MM.1S (cell line): ENCODE data around the gene SOX13.

Experiments used
- DNase-seq: peaks from one replicate; pipeline ENCODE4 v3.0.0-alpha.2; 2015
- H2AFZ ChIP-seq: fragments of 300-600 bp; sonication (generic); 2 replicates; pipeline ENCODE4 v1.6.0; 2016; ENCODE audit warnings: antibody characterized with exemption, low read length
- H3F3A ChIP-seq: fragments of 300-600 bp; sonication (generic); 2 replicates; pipeline ENCODE4 v1.6.1; 2016; ENCODE audit warnings: mild to moderate bottlenecking, antibody characterized with exemption, low read length, moderate library complexity, mixed read lengths; ENCODE audit not compliant: insufficient read depth
- H3K27ac ChIP-seq: fragments of 300-600 bp; sonication (generic); 2 replicates; pipeline ENCODE4 v1.5.1; 2016; ENCODE audit warnings: mild to moderate bottlenecking, low read length
- H3K27me3 ChIP-seq: fragments of 300-600 bp; sonication (generic); replicated peaks from 2 replicates; pipeline ENCODE4 v1.6.0; 2016; ENCODE audit warnings: low read length; ENCODE audit not compliant: insufficient read depth
- H3K36me3 ChIP-seq: fragments of 300-600 bp; sonication (generic); replicated peaks from 2 replicates; pipeline ENCODE4 v1.6.1; 2016; ENCODE audit warnings: mild to moderate bottlenecking, low read length, mixed read lengths; ENCODE audit not compliant: insufficient read depth
- H3K4me1 ChIP-seq: fragments of 300-600 bp; sonication (generic); 2 replicates; pipeline ENCODE4 v1.6.1; 2016; ENCODE audit warnings: low read length, mixed read lengths
- H3K4me2 ChIP-seq: fragments of 300-600 bp; sonication (generic); 2 replicates; pipeline ENCODE4 v1.6.0; 2016; ENCODE audit warnings: low read depth, low read length
- H3K4me3 ChIP-seq: fragments of 300-600 bp; sonication (generic); 2 replicates; pipeline ENCODE4 v1.5.1; 2016; ENCODE audit warnings: low read length, mixed read lengths
- H3K79me2 ChIP-seq: fragments of 300-600 bp; sonication (generic); 2 replicates; pipeline ENCODE4 v1.6.1; 2016; ENCODE audit warnings: mixed run types, low read length, mixed read lengths
- H3K9ac ChIP-seq: fragments of 300-600 bp; sonication (generic); 2 replicates; pipeline ENCODE4 v1.6.1; 2016; ENCODE audit warnings: low read length, mixed read lengths
- H3K9me2 ChIP-seq: fragments of 300-600 bp; sonication (generic); replicated peaks from 2 replicates; pipeline ENCODE4 v1.6.1; 2016; ENCODE audit warnings: mild to moderate bottlenecking, low read length, mixed read lengths; ENCODE audit not compliant: insufficient read depth
- H3K9me3 ChIP-seq: fragments of 300-600 bp; sonication (generic); replicated peaks from 2 replicates; pipeline ENCODE4 v1.6.1; 2016; ENCODE audit warnings: mild to moderate bottlenecking, low read length, mixed read lengths; ENCODE audit not compliant: insufficient read depth
- H4K20me1 ChIP-seq: fragments of 300-600 bp; sonication (generic); 2 replicates; pipeline ENCODE4 v1.6.1; 2016; ENCODE audit warnings: mild to moderate bottlenecking, low read length, moderate library complexity, mixed read lengths; ENCODE audit not compliant: insufficient read depth
- EZH2 ChIP-seq: fragments of 300-600 bp; sonication (generic); optimal IDR thresholded peaks from 2 replicates; pipeline ENCODE3; 2017; ENCODE audit warnings: low read depth, mild to moderate bottlenecking, antibody characterized with exemption, low read length, mixed read lengths
- EZH2phosphoT487 ChIP-seq: fragments of 300-600 bp; sonication (generic); IDR thresholded peaks from 2 replicates; pipeline ENCODE4 v1.6.1; 2018; ENCODE audit warnings: antibody characterized with exemption, low read length
- TF ChIP-seq, protein P1 (sequence below): fragments of 300-600 bp; sonication (generic); IDR thresholded peaks from 2 replicates; pipeline ENCODE4 v1.5.1; 2016; ENCODE audit warnings: antibody characterized with exemption, low read length, mixed read lengths

The SOX13 gene

GRCh38 chr1:204105131-204105515 lies 32.2 kb downstream of the SOX13 start:
- Histone ChIP-seq H4K20me1 (no peaks in the 10 kb centered on the region), H3K4me3 (no peak overlapping the region), H3K27ac (no peak overlapping the region), H3K9me2 (no peaks in the 10 kb centered on the region), H2AFZ (no peak overlapping the region), H3K9me3 (no peaks in the 10 kb centered on the region), H3F3A (no peaks in the 10 kb centered on the region), H3K9ac (no peak overlapping the region), H3K4me2 (no peak overlapping the region), H3K79me2 (no peaks in the 10 kb centered on the region), H3K36me3 (no peaks in the 10 kb centered on the region), H3K27me3 (no peaks in the 10 kb centered on the region), H3K4me1 (peaks cover 9% of the 10 kb centered on the region; the same call in 1 of the 2 replicates)
- DNase-seq: no peak
- TF ChIP-seq EZH2 (no peak), EZH2phosphoT487 (no peak)
- TF ChIP-seq, protein P1, sequence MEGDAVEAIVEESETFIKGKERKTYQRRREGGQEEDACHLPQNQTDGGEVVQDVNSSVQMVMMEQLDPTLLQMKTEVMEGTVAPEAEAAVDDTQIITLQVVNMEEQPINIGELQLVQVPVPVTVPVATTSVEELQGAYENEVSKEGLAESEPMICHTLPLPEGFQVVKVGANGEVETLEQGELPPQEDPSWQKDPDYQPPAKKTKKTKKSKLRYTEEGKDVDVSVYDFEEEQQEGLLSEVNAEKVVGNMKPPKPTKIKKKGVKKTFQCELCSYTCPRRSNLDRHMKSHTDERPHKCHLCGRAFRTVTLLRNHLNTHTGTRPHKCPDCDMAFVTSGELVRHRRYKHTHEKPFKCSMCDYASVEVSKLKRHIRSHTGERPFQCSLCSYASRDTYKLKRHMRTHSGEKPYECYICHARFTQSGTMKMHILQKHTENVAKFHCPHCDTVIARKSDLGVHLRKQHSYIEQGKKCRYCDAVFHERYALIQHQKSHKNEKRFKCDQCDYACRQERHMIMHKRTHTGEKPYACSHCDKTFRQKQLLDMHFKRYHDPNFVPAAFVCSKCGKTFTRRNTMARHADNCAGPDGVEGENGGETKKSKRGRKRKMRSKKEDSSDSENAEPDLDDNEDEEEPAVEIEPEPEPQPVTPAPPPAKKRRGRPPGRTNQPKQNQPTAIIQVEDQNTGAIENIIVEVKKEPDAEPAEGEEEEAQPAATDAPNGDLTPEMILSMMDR: no peak

DNA sequence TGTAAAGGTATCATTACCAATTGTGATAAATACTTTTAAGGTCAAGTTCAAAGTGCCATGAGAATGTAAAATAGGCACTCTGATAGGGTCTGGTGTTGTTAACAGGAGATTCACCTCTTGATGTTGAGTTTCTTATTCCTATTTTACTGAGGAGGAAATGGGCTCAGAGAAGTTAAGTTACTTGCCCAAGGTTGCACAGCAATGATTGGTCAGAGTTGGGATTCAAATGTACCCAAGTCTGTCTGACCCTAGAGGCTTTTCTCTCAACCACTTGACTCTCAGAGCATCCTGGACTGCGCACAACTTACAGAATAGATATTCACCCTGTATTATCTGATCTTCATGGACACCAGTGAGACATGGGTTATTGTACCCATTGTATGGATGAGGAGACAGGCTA lies 33.9 kb downstream of the SOX13 start:
- no peaks in the 10 kb centered on the region for H3F3A ChIP-seq
- H2AFZ ChIP-seq: no peak overlapping the region
- no peak overlapping the region for H3K4me3 ChIP-seq
- H3K9ac ChIP-seq: no peak overlapping the region
- H3K4me1 ChIP-seq: peaks cover 9% of the 10 kb centered on the region; the same call in 1 of the 2 replicates
- H3K27ac ChIP-seq: no peak overlapping the region
- H4K20me1 ChIP-seq: no peaks in the 10 kb centered on the region
- H3K36me3 ChIP-seq: no peaks in the 10 kb centered on the region
- no peak for DNase-seq
- no peaks in the 10 kb centered on the region for H3K9me2 ChIP-seq
- TF ChIP-seq, protein P1: no peak
- TF ChIP-seq EZH2phosphoT487 (no peak), EZH2 (no peak)
- no peak overlapping the region for H3K4me2 ChIP-seq
- H3K9me3 ChIP-seq: no peaks in the 10 kb centered on the region
- H3K27me3 ChIP-seq: no peaks in the 10 kb centered on the region
- H3K79me2 ChIP-seq: no peaks in the 10 kb centered on the region

- no peak overlapping the region for H3K4me2 ChIP-seq
- no peaks in the 10 kb centered on the region for H3K79me2 ChIP-seq
- H3K4me3 ChIP-seq: no peak overlapping the region
- no peak overlapping the region for H3K27ac ChIP-seq
- H3K4me1 ChIP-seq: peaks cover 2% of the 10 kb centered on the region; the same call in 1 of the 2 replicates
- no peaks in the 10 kb centered on the region for H3K9me3 ChIP-seq
- no peaks in the 10 kb centered on the region for H3F3A ChIP-seq
- no peak overlapping the region for H3K9ac ChIP-seq
- no peak for DNase-seq
- H4K20me1 ChIP-seq: no peaks in the 10 kb centered on the region
- H3K27me3 ChIP-seq: no peaks in the 10 kb centered on the region
- no peaks in the 10 kb centered on the region for H3K36me3 ChIP-seq
- TF ChIP-seq, protein P1: no peak
- TF ChIP-seq EZH2: no peak
- no peak for TF ChIP-seq EZH2phosphoT487
- H3K9me2 ChIP-seq: no peaks in the 10 kb centered on the region
- H2AFZ ChIP-seq: no peak overlapping the region
Measured at GRCh38 chr1:204107892-204108291, 35.0 kb downstream of the SOX13 start.
